ENCODE results near the gene CTDSPL.
"Not testable (repeated sequence)": the region's sequence is repeated elsewhere in the genome, so short reads cannot be mapped to it uniquely, and the experiment has no call there.

The CTDSPL gene

GRCh38 chr3:38019658-38020341 lies 158.1 kb downstream of the CTDSPL start:
- no peak for DNase-seq (ENCODE audit: low read depth)

GRCh38 chr3:38020342-38020726 lies 158.7 kb downstream of the CTDSPL start:
- DNase-seq (ENCODE audit: low read depth), result no peak

- no peak for DNase-seq (ENCODE audit: low read depth)
Observed at GRCh38 chr3:38021196-38021595, 159.5 kb downstream of the CTDSPL start.

GRCh38 chr3:38022301-38022700 lies 160.6 kb downstream of the CTDSPL start:
- no peak for DNase-seq (ENCODE audit: low read depth)

- DNase-seq (ENCODE audit: low read depth), result no peak
Observed at GRCh38 chr3:38022896-38023709, 161.4 kb downstream of the CTDSPL start.

DNA sequence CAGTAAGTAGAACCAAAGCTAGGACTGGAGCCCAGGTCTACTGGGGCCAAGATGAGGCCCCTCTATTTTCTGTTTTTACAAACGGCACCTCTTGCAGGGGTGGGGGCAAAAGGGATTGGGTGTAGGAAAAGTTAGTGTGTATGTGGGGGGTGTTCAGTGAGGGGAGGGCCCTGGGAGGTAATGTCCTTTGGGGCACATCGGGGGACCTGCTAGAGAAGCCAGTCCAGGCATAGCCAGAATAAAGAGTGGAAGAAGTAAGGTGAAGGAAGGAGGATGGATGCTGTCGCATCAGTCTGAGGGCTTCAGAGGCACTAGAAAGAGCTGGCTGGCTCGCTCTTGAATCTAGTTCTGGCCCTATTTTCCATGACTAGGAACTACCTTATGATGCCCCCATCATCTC lies 165.2 kb downstream of the CTDSPL start:
- DNase-seq (ENCODE audit: low read depth), result no peak

DNA sequence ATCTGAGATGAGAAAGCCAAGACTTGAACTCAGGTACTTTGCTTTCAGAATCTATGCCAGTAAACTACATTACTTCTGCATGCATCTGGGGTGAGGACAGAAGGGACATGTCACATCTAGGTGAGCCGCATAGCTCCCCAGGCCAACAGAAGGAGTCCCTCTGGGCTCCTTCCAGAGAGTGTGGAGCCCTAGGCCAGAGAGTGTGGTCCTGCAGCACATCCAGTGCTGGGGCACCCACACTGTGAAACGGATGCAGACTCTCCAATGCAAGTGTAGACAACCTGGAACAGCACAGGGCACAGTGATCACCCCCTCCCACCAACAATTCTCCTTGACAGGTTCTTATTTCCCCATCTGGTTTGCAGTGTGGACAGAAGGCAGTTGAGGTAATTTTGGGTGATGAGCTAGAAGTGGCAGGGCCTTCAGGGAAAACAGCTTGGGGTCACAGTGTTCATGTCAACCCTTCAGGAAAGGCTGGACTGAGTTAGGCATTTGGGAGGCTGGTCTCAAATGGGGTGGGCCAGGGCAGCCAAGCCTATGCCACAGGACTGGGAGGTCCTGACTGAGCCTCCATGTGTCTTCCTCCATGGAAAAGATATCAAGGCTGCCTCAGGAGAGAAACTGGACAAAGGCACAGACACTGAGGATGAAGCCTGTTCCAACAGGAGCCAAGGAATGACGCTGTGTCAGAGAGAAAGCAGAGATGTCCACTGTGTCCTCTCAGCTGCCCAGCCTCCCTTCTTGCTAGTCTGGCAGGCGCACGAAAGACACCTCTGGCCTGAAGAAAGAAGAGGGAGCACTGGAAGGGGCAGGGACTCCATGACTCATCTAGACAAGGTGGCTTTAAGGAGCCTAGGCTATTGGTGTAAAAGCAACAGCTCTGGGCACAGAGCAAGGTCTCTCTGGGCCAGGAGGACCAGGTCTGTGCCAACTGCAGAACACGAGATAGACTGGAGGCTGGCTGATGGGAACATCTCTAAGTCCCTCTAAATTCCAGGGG lies 166.1 kb downstream of the CTDSPL start:
- no peak for DNase-seq (ENCODE audit: low read depth)

DNA sequence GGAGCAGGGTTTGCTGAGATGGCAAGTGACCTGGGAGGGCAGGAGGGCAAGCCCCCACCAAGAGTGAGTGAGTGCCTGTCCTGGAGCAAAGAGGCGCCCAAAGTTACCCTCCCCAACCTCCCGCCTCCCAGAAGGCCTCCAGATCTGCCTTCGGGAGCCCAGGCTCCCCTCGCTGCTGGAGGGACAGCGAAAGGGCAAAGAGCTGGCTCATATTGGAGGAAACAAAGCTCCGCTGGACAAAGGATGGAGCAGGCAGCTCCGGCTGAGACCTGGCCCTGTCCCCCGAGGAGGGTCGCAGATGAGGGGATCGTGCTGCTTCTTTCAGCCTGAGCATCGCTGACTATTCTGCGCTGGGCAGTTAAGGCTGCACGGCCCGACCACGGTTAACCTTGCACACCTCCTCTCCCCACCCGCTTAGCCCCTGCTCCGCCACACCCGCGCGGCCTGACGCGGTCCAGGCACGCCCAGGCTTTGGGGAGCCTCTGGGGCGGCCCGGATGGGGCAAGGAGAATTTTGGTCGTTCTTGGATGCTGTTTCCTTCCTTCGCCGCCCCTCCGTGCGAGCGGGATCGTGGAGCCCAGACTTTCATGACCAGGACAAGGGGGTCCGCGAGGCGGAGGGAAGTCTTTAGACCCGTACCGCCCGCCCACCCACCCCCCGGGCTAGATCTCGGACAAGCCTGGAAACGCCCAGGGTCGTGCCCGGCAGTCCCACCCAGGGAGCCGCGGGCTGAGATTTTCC lies 167.1 kb downstream of the CTDSPL start:
- DNase-seq (ENCODE audit: low read depth), result no peak

DNA sequence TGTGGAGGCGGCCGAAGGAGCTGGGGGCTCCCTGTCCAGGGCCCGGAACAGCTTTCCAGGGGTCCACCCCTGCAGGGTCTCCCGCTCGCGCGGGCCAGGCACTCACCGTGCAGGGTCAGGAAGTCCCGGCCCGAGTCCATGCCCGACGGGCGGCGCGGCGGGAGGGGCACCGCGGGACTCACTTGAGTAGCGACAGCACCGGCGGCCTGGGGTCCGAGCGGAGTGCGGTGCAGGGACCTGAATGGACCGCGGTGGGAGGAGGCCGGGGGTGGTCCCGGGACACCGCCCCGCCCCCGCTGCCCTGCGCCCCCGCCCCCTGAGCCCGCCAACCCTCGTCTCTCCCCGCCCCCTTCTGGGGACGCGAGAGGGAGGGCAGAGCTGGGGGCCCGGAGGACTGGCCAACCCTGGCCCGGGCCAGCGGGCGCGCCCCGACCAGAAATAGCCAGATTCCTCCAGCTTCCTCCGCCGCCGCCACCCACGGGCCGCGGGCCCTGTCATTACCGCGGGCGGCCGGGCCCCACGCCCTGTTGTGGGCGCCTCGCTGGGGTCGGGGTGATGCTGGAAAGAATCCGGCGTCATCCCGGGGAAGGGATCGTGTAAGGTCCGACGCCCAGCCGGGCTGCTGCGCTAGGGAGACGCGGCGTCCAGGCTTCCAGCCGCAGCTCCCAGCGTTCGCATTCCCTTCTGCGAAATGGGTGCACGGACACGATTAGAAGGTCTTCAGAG lies 167.9 kb downstream of the CTDSPL start, which contains the start of gene PLCD1:
Gene PLCD1 (minus strand): TSS at position 243 of the 726 bp plus-strand sequence. CDS start 103 bp downstream, at position 140.
- DNase-seq (ENCODE audit: low read depth), result peak; percentile 28

GRCh38 chr3:38030126-38031021 lies 168.7 kb downstream of the CTDSPL start:
- DNase-seq (ENCODE audit: low read depth), result no peak

DNA sequence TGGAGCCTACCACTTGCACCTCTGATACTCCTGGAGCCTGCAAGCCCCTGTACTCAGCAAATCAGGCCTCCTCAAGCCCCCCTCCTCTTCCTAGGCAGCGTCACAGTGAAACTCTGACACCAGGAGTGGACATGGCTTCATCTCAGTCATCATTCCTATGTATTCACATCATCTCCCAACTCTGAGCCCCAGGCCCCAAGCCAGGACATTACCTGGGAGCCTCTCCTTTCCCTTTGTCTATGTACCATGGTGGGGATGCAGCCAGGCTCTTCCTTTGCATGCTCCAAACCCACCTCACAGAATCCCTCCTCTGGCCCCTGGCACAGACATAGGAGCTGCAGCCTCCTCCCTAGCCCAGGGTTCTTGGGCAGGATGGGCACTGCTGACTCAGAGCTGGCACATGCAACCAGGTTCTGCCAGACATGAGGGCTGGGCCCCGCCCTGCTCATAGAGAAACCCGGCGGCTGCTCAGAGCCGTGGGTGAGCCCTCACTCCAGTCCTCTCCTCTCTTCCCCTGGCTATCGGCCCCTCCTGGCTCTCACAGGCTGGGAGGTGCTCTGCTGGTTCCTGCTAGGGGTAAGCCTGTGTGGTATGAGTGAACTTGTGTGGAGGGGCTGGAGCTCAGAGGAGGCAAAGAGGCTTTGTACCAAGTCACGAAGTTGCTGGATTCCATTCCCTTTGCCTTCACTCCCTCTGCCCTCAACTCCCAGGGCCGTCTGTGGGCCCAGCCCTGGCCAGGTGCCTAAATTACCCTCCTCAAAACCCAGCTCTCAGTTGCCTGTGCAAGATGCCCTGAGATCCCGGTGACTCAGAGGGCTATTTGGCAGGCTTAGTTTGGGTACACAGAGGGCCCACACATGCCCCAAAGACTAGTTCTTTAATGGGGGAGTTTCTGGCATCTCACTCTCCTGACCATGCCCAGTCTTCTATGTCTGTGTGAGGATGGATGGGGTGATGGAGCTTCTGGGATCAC lies 169.6 kb downstream of the CTDSPL start:
- DNase-seq (ENCODE audit: low read depth), result no peak

- no peak for DNase-seq (ENCODE audit: low read depth)
Observed at GRCh38 chr3:38032328-38032865, 170.7 kb downstream of the CTDSPL start.

DNA sequence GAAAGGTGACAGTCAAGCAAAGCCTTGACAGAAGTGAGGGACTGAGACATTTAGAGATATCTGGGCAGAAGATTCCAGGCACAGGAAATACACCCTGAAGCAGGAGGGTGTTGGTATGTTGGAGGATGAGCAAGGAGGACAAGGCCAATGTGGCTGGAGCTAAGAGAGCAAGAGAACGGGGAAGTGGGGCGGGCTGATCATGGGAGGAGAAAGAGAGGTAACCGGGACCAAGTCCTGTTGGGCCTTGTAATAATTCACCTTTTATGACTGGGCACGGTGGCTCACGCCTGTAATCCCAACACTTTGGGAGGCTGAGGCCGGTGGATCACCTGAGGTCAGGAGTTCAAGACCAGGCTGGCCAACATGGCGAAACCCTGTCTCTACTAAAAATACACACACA lies 171.9 kb downstream of the CTDSPL start:
- DNase-seq (ENCODE audit: low read depth), result not testable (repeated sequence)
